Astrocyte of the spinal cord (primary cell): ENCODE data around the gene GPR52.

Experiments
- DNase-seq: peaks from one replicate; pipeline ENCODE4 v3.0.0; 2011; ENCODE audit warnings: low read depth, low spot score
- H3K4me3 ChIP-seq: 2 replicates; pipeline ENCODE4 v1.5.1; 2011; ENCODE audit warnings: low read depth, mild to moderate bottlenecking, low read length, moderate library complexity
- CTCF ChIP-seq: IDR thresholded peaks from 2 replicates; pipeline ENCODE4 v1.5.1; 2012; ENCODE audit warnings: low read depth, mild to moderate bottlenecking, low read length, inconsistent platforms
- in situ Hi-C: cut with HindIII; loops from 2 replicates; pipeline ENCODE4 v1.10.0; 2017; ENCODE audit warnings: low sequenced_read_pairs

Gene GPR52, protein sequence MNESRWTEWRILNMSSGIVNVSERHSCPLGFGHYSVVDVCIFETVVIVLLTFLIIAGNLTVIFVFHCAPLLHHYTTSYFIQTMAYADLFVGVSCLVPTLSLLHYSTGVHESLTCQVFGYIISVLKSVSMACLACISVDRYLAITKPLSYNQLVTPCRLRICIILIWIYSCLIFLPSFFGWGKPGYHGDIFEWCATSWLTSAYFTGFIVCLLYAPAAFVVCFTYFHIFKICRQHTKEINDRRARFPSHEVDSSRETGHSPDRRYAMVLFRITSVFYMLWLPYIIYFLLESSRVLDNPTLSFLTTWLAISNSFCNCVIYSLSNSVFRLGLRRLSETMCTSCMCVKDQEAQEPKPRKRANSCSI

GRCh38 chr1:174447866-174448530 is at the start of gene GPR52:
TSS of gene GPR52 (plus strand) at chr1:174447964. CDS start at chr1:174448112, 148 bp downstream.
- H3K4me3 ChIP-seq: no peak within 1 kb of the TSS
- in situ Hi-C loops: no loop called here
- no peak for TF ChIP-seq CTCF
- no peak for DNase-seq

- TF ChIP-seq CTCF: no peak
- in situ Hi-C loops: no loop called here
- no peak overlapping the region for H3K4me3 ChIP-seq
- DNase-seq: peak; percentile 87
Observed at GRCh38 chr1:174398246-174398645, 49.5 kb upstream of the GPR52 start.

GRCh38 chr1:174399211-174399610 is 48.6 kb upstream of the GPR52 start:
- no peak for TF ChIP-seq CTCF
- DNase-seq: peak; percentile 35
- H3K4me3 ChIP-seq: no peak overlapping the region
- in situ Hi-C loops: no loop called here

GRCh38 chr1:174401075-174401474 is 46.7 kb upstream of the GPR52 start:
- no peak overlapping the region for H3K4me3 ChIP-seq
- no peak for DNase-seq
- TF ChIP-seq CTCF: no peak
- in situ Hi-C loops: no loop called here

DNA sequence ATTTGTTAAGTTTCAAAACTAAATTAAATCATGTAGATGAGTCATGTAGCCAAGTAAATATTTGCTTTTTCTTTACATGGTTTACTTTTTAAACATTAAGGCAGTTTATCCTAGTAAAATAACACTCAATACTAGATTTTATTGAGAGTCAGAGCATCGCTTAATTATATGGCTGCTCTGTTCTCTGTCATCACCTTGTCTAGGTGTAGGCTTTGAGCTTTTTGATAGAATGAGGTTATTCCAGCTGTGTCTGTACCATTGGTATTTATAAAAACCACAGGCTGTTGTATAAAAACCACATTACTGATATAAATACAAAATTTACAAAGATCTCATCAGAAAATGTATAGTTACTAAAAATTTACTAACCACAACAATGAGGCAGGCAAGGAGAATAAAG is 42.5 kb upstream of the GPR52 start:
- no peak for TF ChIP-seq CTCF
- H3K4me3 ChIP-seq: no peak overlapping the region
- in situ Hi-C loops: no loop called here
- no peak for DNase-seq

DNA sequence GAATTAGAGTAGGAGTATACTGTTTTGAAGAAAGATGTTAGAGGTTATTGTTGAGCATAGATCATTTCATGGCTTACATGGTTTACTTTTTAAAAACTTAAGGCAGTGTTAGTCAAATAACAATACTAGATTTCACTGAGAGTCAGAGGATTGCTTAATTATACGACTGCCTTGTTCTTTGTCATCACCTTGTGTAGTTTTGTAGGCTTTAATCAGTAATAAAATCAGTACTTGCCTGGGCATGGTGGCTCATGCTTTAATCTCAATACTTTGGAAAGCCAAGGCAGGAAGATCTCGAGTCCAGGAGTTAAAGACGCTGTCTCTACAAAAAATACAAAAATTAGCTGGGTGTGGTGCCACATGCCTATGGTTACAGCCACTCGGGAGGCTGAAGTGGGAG is 41.3 kb upstream of the GPR52 start:
- in situ Hi-C loops: no loop called here
- TF ChIP-seq CTCF: no peak
- H3K4me3 ChIP-seq: no peak overlapping the region
- no peak for DNase-seq
